Mesothelial cell of epicardium (in vitro differentiated cells): Measurements from ENCODE around the gene LOXHD1. TPM values are rescaled to one million over a fixed set of nuclear protein-coding genes. Genes with fewer than 3 reads are reported as not detected.

Experiments used
- DNase-seq, 2 experiments: peaks; one replicate each; pipeline ENCODE4 v3.0.0; 2021; ENCODE audit warnings: low spot score in 2 of 2; ENCODE audit not compliant: unreplicated experiment in 2 of 2
- H3K27ac Mint-ChIP-seq: 2 replicates; pipeline ENCODE4 v1.8.0; 2021; ENCODE audit warnings: mixed read lengths
- H3K27me3 Mint-ChIP-seq: 2 replicates; pipeline ENCODE4 v1.8.0; 2021; ENCODE audit warnings: low read depth, mixed read lengths
- H3K36me3 Mint-ChIP-seq: 2 replicates; pipeline ENCODE4 v1.8.0; 2021; ENCODE audit warnings: mixed read lengths
- H3K4me1 Mint-ChIP-seq: 2 replicates; pipeline ENCODE4 v1.8.0; 2021; ENCODE audit warnings: mixed read lengths
- H3K4me3 Mint-ChIP-seq: 2 replicates; pipeline ENCODE4 v1.8.0; 2021; ENCODE audit warnings: mild to moderate bottlenecking, moderate library complexity, mixed read lengths
- H3K9me3 Mint-ChIP-seq: 2 replicates; pipeline ENCODE4 v1.8.0; 2021; ENCODE audit warnings: mixed read lengths
- total RNA-seq: library from RNA; stranded (reverse); gene quantifications from 3 replicates; pipeline ENCODE4 v1.2.1, GENCODE V29; 2021
- TF ChIP-seq, protein P1 (sequence below): fragments of 200-600 bp; sonication (generic); IDR thresholded peaks from one replicate; pipeline ENCODE4 v1.5.0; 2021; ENCODE audit warnings: antibody characterized with exemption; ENCODE audit not compliant: unreplicated experiment

Gene LOXHD1
- total RNA-seq, 1 donor from 2014 or later, result 0.07 TPM

DNA sequence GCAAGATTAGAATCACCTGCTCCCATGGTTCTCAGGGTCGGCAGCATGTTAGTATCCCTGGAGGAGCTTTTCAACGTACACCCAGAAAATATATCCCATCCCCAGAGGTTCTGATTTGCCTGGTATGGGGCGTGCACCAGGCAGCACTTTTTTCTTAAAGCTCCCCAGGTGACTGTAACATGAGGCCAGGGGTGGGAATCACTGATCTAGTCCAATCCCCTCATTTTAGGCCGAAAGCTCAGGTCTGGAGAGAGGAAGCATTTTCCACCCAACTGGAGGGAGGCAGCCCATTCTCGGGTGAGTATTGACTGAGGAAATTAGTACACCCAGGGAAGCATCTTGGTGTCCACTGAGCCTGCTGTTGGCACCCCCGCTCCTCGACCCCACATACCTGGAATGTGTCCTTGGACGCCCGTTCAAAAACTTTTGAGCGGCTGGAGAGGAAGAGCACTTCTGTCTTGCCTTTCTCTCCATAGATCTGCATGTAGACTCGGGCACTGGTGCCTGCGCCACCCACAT, 94.3 kb downstream of the LOXHD1 start:
- no peak overlapping the region for H3K4me3 Mint-ChIP-seq
- DNase-seq, result no peak
- no peak overlapping the region for H3K27ac Mint-ChIP-seq
- TF ChIP-seq, protein P1, sequence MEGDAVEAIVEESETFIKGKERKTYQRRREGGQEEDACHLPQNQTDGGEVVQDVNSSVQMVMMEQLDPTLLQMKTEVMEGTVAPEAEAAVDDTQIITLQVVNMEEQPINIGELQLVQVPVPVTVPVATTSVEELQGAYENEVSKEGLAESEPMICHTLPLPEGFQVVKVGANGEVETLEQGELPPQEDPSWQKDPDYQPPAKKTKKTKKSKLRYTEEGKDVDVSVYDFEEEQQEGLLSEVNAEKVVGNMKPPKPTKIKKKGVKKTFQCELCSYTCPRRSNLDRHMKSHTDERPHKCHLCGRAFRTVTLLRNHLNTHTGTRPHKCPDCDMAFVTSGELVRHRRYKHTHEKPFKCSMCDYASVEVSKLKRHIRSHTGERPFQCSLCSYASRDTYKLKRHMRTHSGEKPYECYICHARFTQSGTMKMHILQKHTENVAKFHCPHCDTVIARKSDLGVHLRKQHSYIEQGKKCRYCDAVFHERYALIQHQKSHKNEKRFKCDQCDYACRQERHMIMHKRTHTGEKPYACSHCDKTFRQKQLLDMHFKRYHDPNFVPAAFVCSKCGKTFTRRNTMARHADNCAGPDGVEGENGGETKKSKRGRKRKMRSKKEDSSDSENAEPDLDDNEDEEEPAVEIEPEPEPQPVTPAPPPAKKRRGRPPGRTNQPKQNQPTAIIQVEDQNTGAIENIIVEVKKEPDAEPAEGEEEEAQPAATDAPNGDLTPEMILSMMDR, result no peak
- H3K36me3 Mint-ChIP-seq, result no peaks in the 10 kb centered on the region
- peaks cover 63% of the 10 kb centered on the region for H3K27me3 Mint-ChIP-seq
- H3K9me3 Mint-ChIP-seq, result no peaks in the 10 kb centered on the region
- H3K4me1 Mint-ChIP-seq, result no peaks in the 10 kb centered on the region

DNA sequence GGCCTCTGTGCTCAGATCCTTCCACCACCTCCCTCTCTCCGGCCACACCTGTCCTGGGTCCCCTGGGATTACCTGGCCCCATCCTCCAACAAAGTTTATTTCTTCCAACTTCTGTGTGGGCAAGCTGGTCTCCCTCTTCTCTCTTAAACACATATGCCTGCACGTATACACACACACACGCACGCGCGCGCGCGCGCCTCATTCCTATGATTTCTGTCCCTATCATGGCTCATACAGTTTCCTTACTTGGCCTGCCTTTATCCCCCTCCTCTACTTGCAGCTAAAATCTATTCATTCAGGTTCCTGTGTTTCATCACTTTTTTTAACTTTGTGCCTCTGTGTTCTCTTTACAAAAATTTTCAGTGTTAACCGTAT, 96.4 kb downstream of the LOXHD1 start:
- no peak for DNase-seq
- H3K4me1 Mint-ChIP-seq, result no peaks in the 10 kb centered on the region
- no peak overlapping the region for H3K27ac Mint-ChIP-seq
- H3K36me3 Mint-ChIP-seq, result no peaks in the 10 kb centered on the region
- TF ChIP-seq, protein P1, result no peak
- H3K9me3 Mint-ChIP-seq, result no peaks in the 10 kb centered on the region
- H3K4me3 Mint-ChIP-seq, result no peak overlapping the region
- peaks cover 42% of the 10 kb centered on the region for H3K27me3 Mint-ChIP-seq

DNA sequence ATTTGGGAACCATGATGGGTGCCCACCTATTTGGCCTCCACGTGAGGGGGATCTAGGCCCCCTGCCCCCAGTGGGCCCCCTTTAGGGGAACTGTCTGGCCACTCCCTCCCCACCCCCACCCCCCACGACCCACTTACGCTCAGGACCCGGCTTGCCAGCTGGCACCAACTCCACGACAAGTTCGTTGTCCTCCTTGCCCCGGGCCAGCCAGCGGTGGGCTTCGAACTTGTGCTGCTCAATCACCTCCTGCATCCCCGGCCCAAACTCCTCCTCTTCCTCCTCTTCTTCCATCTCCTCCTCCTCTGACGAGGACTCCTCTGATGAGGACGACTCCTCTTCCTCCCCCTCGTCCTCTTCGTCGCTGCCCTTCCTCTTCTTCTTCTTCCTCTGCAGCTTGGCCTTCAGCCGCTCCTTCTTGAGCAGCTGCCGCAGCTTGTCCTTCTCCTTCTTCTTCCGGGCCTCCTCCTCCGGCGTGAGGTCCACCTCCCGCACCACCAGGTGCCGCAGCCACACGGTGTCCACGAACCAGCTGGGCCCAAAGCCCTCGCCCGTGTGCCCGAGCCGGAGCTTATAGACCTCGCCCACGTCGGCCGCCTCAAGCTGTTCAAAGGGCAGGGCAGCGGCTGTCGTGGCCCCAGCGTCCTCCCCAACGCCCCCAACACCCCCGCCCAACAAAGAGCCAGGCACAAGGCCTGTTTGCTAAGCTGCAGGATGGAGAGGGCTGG, 96.9 kb downstream of the LOXHD1 start:
- H3K36me3 Mint-ChIP-seq, result no peaks in the 10 kb centered on the region
- H3K9me3 Mint-ChIP-seq, result no peaks in the 10 kb centered on the region
- peaks cover 38% of the 10 kb centered on the region for H3K27me3 Mint-ChIP-seq
- no peak for DNase-seq
- H3K27ac Mint-ChIP-seq, result no peak overlapping the region
- TF ChIP-seq, protein P1, result no peak
- H3K4me3 Mint-ChIP-seq, result no peak overlapping the region
- no peaks in the 10 kb centered on the region for H3K4me1 Mint-ChIP-seq

DNA sequence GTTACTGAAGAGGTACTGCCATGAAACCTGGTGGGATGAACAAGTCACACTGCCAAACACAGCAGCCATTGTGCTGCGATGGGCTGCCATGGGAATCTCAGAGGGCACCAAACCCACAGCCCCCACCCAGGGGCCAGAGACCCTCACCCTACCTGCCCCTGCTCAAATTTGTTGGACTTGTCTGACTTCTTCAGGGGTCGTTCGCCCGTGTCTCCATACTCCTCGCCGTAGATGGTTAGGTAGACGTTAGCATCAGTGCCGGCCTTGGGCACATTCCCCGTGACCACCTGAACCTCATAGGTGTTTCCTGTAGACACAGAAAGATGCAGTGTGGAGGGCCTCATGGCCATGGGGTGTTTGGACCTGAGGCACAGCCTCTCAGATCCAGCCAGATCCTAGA, 97.7 kb downstream of the LOXHD1 start:
- Mint-ChIP-seq H3K27ac (no peak overlapping the region), H3K36me3 (no peaks in the 10 kb centered on the region), H3K27me3 (peaks cover 34% of the 10 kb centered on the region), H3K4me3 (no peak overlapping the region), H3K9me3 (no peaks in the 10 kb centered on the region), H3K4me1 (no peaks in the 10 kb centered on the region)
- DNase-seq, result no peak
- TF ChIP-seq, protein P1, result no peak

DNA sequence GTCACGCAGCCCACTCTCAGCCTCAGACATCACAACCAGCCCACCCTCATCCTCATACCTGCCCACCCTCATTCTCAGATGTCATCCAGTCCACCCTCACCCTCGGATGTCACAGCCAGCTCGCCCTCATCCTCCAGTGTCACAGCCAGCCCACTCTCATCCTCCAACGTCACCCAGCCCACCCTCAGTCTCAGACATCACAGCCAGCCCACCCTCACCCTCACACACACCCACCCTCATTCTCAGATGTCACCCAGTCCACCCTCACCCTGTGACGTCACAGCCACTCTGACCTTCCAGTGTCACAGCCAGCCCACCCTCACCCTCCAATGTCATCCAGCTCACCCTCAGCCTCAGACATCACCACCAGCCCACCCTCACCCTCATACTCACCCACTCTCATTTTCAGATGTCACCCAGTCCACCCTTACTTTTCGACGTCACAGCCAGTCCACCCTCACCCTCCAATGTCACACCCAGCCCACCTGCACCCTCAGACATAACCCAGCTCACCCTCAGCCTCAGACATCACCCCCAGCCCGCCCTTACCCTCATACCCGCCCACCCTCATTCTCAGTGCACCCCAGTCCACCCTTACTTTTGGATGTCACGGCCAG, 100.3 kb downstream of the LOXHD1 start:
- no peaks in the 10 kb centered on the region for H3K9me3 Mint-ChIP-seq
- H3K4me1 Mint-ChIP-seq, result no peaks in the 10 kb centered on the region
- TF ChIP-seq, protein P1, result no peak
- H3K4me3 Mint-ChIP-seq, result no peak overlapping the region
- no peak for DNase-seq
- H3K27ac Mint-ChIP-seq, result no peak overlapping the region
- H3K27me3 Mint-ChIP-seq, result peaks cover 20% of the 10 kb centered on the region
- no peaks in the 10 kb centered on the region for H3K36me3 Mint-ChIP-seq
